H9 (cell line): ENCODE measurements around the gene NR3C2. TPM values are rescaled to one million over a fixed set of nuclear protein-coding genes. Genes with fewer than 3 reads are reported as not detected.

Experiments used
- DNase-seq: peaks from one replicate; pipeline ENCODE4 v3.0.0-alpha.2; 2017
- H2AFZ ChIP-seq: one replicate; pipeline ENCODE4 v1.6.1; 2013; ENCODE audit warnings: mild to moderate bottlenecking, low read length, control low read depth, moderate library complexity
- H2AK5ac ChIP-seq: 2 replicates; pipeline ENCODE4 v1.6.1; 2013; ENCODE audit warnings: low read length, control low read depth, mixed read lengths; ENCODE audit not compliant: insufficient read length
- H2BK120ac ChIP-seq: one replicate; pipeline ENCODE4 v1.6.1; 2013; ENCODE audit warnings: low read depth, mild to moderate bottlenecking, low read length, control low read depth, inconsistent platforms; ENCODE audit not compliant: poor library complexity, severe bottlenecking
- H2BK12ac ChIP-seq: 2 replicates; pipeline ENCODE4 v1.6.1; 2013; ENCODE audit warnings: low read length, control low read depth, mixed read lengths, low read depth; ENCODE audit not compliant: insufficient read length
- H2BK15ac ChIP-seq: 2 replicates; pipeline ENCODE4 v1.6.1; 2013; ENCODE audit warnings: low read depth, low read length, control low read depth
- H2BK20ac ChIP-seq: one replicate; pipeline ENCODE4 v1.6.1; 2013; ENCODE audit warnings: low read depth, mild to moderate bottlenecking, low read length, control low read depth, inconsistent platforms; ENCODE audit not compliant: poor library complexity, severe bottlenecking
- H2BK5ac ChIP-seq: 2 replicates; pipeline ENCODE4 v1.6.1; 2013; ENCODE audit warnings: low read length, control low read depth, mixed read lengths; ENCODE audit not compliant: insufficient read length
- H3K14ac ChIP-seq: 2 replicates; pipeline ENCODE4 v1.6.1; 2013; ENCODE audit warnings: low read length, control low read depth; ENCODE audit not compliant: insufficient read depth
- H3K18ac ChIP-seq: 2 replicates; pipeline ENCODE4 v1.6.1; 2013; ENCODE audit warnings: low read depth, mild to moderate bottlenecking, mixed read lengths, low read length, control low read depth; ENCODE audit not compliant: insufficient read length
- H3K23ac ChIP-seq: 2 replicates; pipeline ENCODE4 v1.6.1; 2013; ENCODE audit warnings: low read length, control low read depth, mixed read lengths, low read depth; ENCODE audit not compliant: insufficient read length
- H3K23me2 ChIP-seq: 2 replicates; pipeline ENCODE4 v1.6.1; 2013; ENCODE audit warnings: low read depth, mild to moderate bottlenecking, mixed read lengths, low read length, control low read depth; ENCODE audit not compliant: insufficient read length, poor library complexity, severe bottlenecking
- H3K27ac ChIP-seq: 2 replicates; pipeline ENCODE4 v1.5.1; 2013; ENCODE audit warnings: low read length, control low read depth, mixed read lengths, low read depth; ENCODE audit not compliant: insufficient read length
- H3K27me3 ChIP-seq: 2 replicates; pipeline ENCODE4 v1.6.1; 2013; ENCODE audit warnings: low read length, control low read depth, inconsistent platforms; ENCODE audit not compliant: insufficient read depth
- H3K4ac ChIP-seq: 2 replicates; pipeline ENCODE4 v1.6.1; 2013; ENCODE audit warnings: low read depth, mild to moderate bottlenecking, control low read depth, inconsistent platforms, low read length, moderate library complexity
- H3K4me1 ChIP-seq: 2 replicates; pipeline ENCODE4 v1.6.1; 2013; ENCODE audit warnings: low read length, control low read depth, inconsistent platforms; ENCODE audit not compliant: insufficient read depth
- H3K4me2 ChIP-seq: 2 replicates; pipeline ENCODE4 v1.6.1; 2013; ENCODE audit warnings: low read length, control low read depth, mixed read lengths; ENCODE audit not compliant: insufficient read length, insufficient read depth
- H3K56ac ChIP-seq: 2 replicates; pipeline ENCODE4 v1.6.1; 2013; ENCODE audit warnings: low read depth, mild to moderate bottlenecking, mixed read lengths, low read length, control low read depth; ENCODE audit not compliant: insufficient read length
- H3K79me1 ChIP-seq: 2 replicates; pipeline ENCODE4 v1.6.1; 2013; ENCODE audit warnings: low read depth, mild to moderate bottlenecking, moderate library complexity, low read length, control low read depth, inconsistent platforms; ENCODE audit not compliant: insufficient read depth, poor library complexity, severe bottlenecking
- H3K79me2 ChIP-seq: 2 replicates; pipeline ENCODE4 v1.6.1; 2013; ENCODE audit warnings: low read length, control low read depth, inconsistent platforms; ENCODE audit not compliant: insufficient read depth
- H3K9ac ChIP-seq: 2 replicates; pipeline ENCODE4 v1.6.1; 2013; ENCODE audit warnings: low read length, control low read depth, mixed read lengths; ENCODE audit not compliant: insufficient read length; ENCODE audit errors: extremely low read depth
- H3K9me3 ChIP-seq: one replicate; pipeline ENCODE4 v1.6.1; 2013; ENCODE audit warnings: low read depth, low read length, inconsistent platforms; ENCODE audit not compliant: control insufficient read depth
- H3T11ph ChIP-seq: one replicate; pipeline ENCODE4 v1.6.1; 2013; ENCODE audit warnings: mild to moderate bottlenecking, low read length, control low read depth, inconsistent platforms
- H4K20me1 ChIP-seq: one replicate; pipeline ENCODE4 v1.6.1; 2013; ENCODE audit not compliant: control insufficient read depth, insufficient read length, insufficient read depth
- H4K5ac ChIP-seq: 2 replicates; pipeline ENCODE4 v1.6.1; 2013; ENCODE audit warnings: low read depth, mild to moderate bottlenecking, mixed read lengths, low read length, control low read depth; ENCODE audit not compliant: insufficient read length
- H4K8ac ChIP-seq: replicated peaks from 2 replicates; pipeline ENCODE4 v1.6.1; 2013; ENCODE audit warnings: low read length, control low read depth, mixed read lengths, low read depth; ENCODE audit not compliant: insufficient read length
- H4K91ac ChIP-seq: 2 replicates; pipeline ENCODE4 v1.6.1; 2013; ENCODE audit warnings: low read depth, mild to moderate bottlenecking, moderate library complexity, mixed read lengths, low read length, control low read depth; ENCODE audit not compliant: insufficient read length
- H3K27ac Mint-ChIP-seq, 3 experiments: 2 replicates in 2 of 3; 3 replicates in 1 of 3; pipeline ENCODE4 v1.8.0; 2020 to 2021; ENCODE audit warnings: mixed read lengths in 3 of 3, mild to moderate bottlenecking in 1 of 3, moderate library complexity in 1 of 3
- H3K27me3 Mint-ChIP-seq: 2 replicates; pipeline ENCODE4 v1.8.0; 2021; ENCODE audit warnings: low read depth, mild to moderate bottlenecking, moderate library complexity, mixed read lengths
- H3K36me3 Mint-ChIP-seq, 3 experiments: 2 replicates in 2 of 3; 3 replicates in 1 of 3; pipeline ENCODE4 v1.8.0; 2020 to 2021; ENCODE audit warnings: low read depth in 3 of 3, mixed read lengths in 3 of 3; ENCODE audit not compliant: insufficient read depth in 1 of 3
- H3K4me1 Mint-ChIP-seq, 2 experiments: 2 replicates each; pipeline ENCODE4 v1.8.0; 2020; ENCODE audit warnings: mixed read lengths in 2 of 2
- H3K4me3 Mint-ChIP-seq, 2 experiments: 2 replicates in 1 of 2; 3 replicates in 1 of 2; pipeline ENCODE4 v1.8.0; 2020 to 2021; ENCODE audit warnings: mild to moderate bottlenecking in 2 of 2, mixed read lengths in 2 of 2, moderate library complexity in 1 of 2
- H3K9me3 Mint-ChIP-seq, 2 experiments: 2 replicates in 1 of 2; 3 replicates in 1 of 2; pipeline ENCODE4 v1.8.0; 2020; ENCODE audit warnings: mild to moderate bottlenecking in 2 of 2, mixed read lengths in 2 of 2, moderate library complexity in 1 of 2
- CTCF ChIP-seq: fragments of 200-600 bp; sonication (generic); conservative IDR thresholded peaks from 3 replicates; pipeline ENCODE4 v1.8.0; 2021; ENCODE audit warnings: antibody characterized with exemption, mild to moderate bottlenecking
- WGBS: extraction: QIAGEN DNeasy Blood & Tissue Kit; methylation state at CpG from one replicate; pipeline ENCODE4 v1.1.7; 2013; ENCODE audit warnings: missing lambda C conversion rate, low lambda C conversion rate, mixed read lengths; ENCODE audit not compliant: insufficient read length; ENCODE audit errors: extremely low coverage; 5-methylcytosine and 5-hydroxymethylcytosine counted together
- total RNA-seq: library from RNA; stranded (reverse); gene quantifications from 2 replicates; pipeline ENCODE4 v1.2.1, GENCODE V29; 2021

Gene NR3C2
- total RNA-seq, 1 experiment from 2014 or later, result 1.4 TPM

GRCh38 chr4:148161601-148162000 lies 280.6 kb downstream of the NR3C2 start:
- H3K4me3 Mint-ChIP-seq, result no peak overlapping the region
- Histone ChIP-seq H3K4ac (no peak overlapping the region), H3K56ac (no peak overlapping the region), H2AK5ac (no peak overlapping the region), H4K20me1 (no peaks in the 10 kb centered on the region), H3K23ac (no peak overlapping the region), H4K8ac (no peak overlapping the region), H2BK12ac (no peak overlapping the region), H3T11ph (no peak overlapping the region), H3K79me1 (no peaks in the 10 kb centered on the region), H3K79me2 (no peaks in the 10 kb centered on the region), H3K18ac (no peak overlapping the region), H4K5ac (no peak overlapping the region), H2BK5ac (no peak overlapping the region), H3K23me2 (no peaks in the 10 kb centered on the region), H2BK15ac (no peak overlapping the region), H3K27ac (no peak overlapping the region), H2BK20ac (no peak overlapping the region), H4K91ac (no peak overlapping the region), H2BK120ac (no peak overlapping the region), H3K9ac (no peak overlapping the region), H3K27me3 (no peaks in the 10 kb centered on the region), H3K4me1 (no peaks in the 10 kb centered on the region), H3K9me3 (no peaks in the 10 kb centered on the region), H3K4me2 (no peak overlapping the region), H2AFZ (no peak overlapping the region), H3K14ac (no peak overlapping the region)
- WGBS, result 100% methylated on average over 1 of the region's 2 CpGs
- no peak overlapping the region for H3K27ac Mint-ChIP-seq
- no peaks in the 10 kb centered on the region for H3K27me3 Mint-ChIP-seq
- TF ChIP-seq CTCF, result no peak
- H3K9me3 Mint-ChIP-seq, result no peaks in the 10 kb centered on the region
- H3K36me3 Mint-ChIP-seq, result no peaks in the 10 kb centered on the region
- H3K4me1 Mint-ChIP-seq, result peaks cover 0 to 5% of the 10 kb centered on the region in 2 experiments; a peak in 2 of 4 replicates
- DNase-seq, result no peak
